Ecto neural progenitor cell (in vitro differentiated cells): ENCODE results near the gene PSAT1.

Source experiments
- DNase-seq: peaks from one replicate; pipeline ENCODE4 v3.0.0-alpha.2; 2018; ENCODE audit warnings: low spot score

The PSAT1 gene

DNA sequence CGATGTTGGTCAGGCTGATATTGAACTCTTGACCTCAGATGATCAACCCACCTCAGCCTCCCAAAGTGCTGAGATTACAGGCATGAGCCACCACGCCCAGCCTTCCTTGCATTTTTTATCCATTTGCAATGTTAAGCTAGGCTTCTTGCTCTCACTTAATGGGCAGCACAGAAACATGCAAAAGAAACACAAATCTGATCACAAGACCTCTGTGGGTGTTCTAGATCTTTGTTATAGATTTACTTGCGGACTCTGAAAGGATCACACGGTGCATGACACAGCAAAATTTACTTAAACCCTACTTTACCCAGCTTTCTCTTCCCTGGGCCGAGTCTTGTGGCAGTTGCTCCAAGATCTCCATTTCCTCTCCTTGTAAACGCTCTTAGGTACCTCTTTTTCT, 71.3 kb downstream of the PSAT1 start:
- no peak for DNase-seq

DNA sequence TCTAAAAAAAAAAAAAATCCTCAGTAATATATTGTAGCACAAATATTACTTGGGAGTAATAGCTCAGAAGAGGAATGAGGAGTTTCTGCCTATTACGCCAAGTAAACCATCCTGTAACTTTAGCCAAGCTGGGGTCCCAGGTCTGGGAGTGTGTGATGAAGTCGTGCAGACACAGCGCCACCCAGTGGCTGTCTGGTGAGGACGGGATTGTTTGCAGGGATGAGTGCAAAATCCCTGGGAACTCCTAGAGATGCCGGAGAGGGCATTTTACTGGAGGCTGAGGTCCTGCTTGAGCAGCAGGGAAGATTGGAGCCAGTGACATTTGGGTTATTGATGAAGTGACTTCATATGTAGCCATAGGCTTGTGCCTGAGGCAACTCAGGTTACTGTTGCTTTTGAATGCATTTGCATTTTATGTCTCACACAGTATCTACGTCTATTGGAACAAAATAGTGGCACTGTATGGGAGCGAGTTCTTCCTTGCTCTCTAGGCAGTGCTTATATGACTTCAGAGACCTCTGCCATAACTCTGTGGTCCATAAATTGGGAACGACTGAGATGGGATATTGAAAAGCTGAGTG, 72.8 kb downstream of the PSAT1 start:
- peak; percentile 85 for DNase-seq

DNA sequence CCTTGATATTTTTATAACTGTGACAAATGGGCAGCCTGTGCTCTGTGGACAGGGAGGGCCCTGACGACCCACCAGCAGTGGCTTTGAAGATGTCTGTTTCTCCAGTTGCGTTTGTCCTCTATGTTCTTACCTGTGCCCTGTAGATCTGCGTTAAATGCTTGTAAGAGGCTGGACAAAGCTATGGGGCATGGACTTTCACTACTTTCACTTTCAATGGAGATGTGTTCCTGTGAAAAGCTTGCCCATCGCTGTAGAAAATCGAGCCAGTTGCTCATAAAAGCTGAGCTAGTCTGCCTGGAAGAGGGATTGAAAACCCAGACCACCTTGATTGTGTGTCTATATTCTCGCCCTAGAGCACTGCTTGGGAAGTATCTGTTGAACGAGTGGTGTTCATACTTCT, 74.1 kb downstream of the PSAT1 start:
- no peak for DNase-seq

DNA sequence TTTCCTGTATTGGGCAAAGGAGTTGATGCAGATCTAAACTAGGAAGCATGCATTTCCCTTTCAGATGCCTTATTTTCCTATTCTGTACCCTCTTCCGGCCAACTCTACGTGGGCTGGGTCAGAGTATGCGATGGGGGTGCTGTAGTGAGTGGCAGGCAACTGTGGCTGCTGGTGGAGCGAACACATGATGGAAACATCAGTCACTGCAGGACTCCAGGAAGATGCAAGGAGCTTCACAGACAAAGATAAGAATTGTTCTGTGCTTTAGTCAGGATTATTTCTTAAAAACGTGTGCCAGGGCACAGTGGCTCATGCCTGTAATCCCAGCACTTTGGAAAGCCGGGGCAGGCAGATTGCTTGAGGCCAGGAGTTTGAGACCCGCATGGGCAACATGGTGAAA, 75.1 kb downstream of the PSAT1 start:
- DNase-seq: no peak
